Measurements from ENCODE around the gene CEP70.

CEP70 gene

GRCh38 chr3:138452436-138452835 is 141.6 kb downstream of the CEP70 start:
- no peak for DNase-seq (ENCODE audit: low read depth in 3 of 3)

- DNase-seq (ENCODE audit: low read depth in 3 of 3), result no peak
Measured at GRCh38 chr3:138451595-138452162, 142.4 kb downstream of the CEP70 start.

GRCh38 chr3:138450704-138451424 is 143.2 kb downstream of the CEP70 start:
- DNase-seq (ENCODE audit: low read depth in 3 of 3), result no peak

- DNase-seq (ENCODE audit: low read depth in 3 of 3), result no peak
Measured at GRCh38 chr3:138450181-138450580, 143.9 kb downstream of the CEP70 start.

- DNase-seq (ENCODE audit: low read depth in 3 of 3), result no peak
Measured at GRCh38 chr3:138449490-138449889, 144.6 kb downstream of the CEP70 start.

GRCh38 chr3:138448631-138449030 is 145.4 kb downstream of the CEP70 start:
- DNase-seq (ENCODE audit: low read depth in 3 of 3), result no peak

- DNase-seq (ENCODE audit: low read depth in 3 of 3), result no peak
Measured at GRCh38 chr3:138445654-138446053, 148.4 kb downstream of the CEP70 start.

GRCh38 chr3:138445236-138445635 is 148.8 kb downstream of the CEP70 start:
- no peak for DNase-seq (ENCODE audit: low read depth in 3 of 3)
